GM19452 (cell line): ENCODE results near the gene CNTNAP2.

Source experiments
- ATAC-seq: cut with Tn5 transposase; IDR thresholded peaks from one replicate; pipeline ENCODE4 v1.9.1; 2021; ENCODE audit not compliant: unreplicated experiment

CNTNAP2 gene

DNA sequence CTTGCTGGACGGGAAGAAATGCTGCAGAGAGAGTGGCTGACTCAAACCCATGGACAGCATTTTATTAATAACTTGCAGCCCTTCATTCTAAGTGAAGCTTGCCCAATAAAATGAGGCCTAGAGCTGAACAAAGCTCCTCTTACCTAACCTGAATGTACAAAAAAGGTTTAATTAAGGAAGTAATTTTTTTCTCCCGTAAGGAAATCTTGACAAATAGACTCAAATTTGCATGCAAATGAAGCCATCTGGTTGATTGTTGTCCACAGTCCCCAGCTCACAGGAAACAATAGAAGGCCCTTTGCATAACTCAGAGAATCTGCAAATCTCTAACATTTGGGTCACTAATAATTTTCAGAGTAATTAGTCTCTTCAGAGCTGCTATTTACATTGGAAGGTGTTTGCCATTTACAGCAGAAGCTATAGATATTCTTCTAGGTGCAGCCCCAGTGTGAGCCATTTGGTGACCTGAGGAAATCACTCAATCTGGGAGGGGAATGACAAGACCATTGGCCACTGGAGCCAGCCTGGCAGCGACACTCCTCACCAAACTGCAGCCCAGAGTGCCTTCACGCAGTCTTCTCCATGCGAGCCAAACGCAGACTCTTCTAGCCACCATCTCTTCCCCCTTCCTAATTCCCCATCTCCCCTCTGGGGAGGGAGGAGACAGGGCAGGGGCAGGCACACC is 1991.0 kb downstream of the CNTNAP2 start:
- no peak for ATAC-seq

DNA sequence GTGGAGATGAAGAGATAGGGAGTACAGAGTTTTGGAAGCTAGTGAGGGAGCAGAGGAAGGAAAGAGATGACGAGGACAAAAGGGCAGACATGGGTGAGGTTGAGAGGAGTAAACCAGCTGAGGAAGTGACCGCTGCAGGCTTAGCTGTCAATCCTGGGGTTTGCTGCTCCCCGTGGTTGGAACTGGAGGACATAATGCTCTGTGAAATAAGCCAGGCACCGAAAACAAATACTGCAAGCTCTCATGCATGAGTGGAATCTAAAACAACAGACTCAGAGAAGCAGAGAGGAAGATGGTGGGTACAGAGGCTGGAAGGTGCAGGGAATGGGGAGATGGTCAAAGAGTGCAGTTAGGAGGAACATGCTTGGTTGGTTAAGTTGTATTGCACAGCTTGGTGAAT is 1991.8 kb downstream of the CNTNAP2 start:
- ATAC-seq: no peak

DNA sequence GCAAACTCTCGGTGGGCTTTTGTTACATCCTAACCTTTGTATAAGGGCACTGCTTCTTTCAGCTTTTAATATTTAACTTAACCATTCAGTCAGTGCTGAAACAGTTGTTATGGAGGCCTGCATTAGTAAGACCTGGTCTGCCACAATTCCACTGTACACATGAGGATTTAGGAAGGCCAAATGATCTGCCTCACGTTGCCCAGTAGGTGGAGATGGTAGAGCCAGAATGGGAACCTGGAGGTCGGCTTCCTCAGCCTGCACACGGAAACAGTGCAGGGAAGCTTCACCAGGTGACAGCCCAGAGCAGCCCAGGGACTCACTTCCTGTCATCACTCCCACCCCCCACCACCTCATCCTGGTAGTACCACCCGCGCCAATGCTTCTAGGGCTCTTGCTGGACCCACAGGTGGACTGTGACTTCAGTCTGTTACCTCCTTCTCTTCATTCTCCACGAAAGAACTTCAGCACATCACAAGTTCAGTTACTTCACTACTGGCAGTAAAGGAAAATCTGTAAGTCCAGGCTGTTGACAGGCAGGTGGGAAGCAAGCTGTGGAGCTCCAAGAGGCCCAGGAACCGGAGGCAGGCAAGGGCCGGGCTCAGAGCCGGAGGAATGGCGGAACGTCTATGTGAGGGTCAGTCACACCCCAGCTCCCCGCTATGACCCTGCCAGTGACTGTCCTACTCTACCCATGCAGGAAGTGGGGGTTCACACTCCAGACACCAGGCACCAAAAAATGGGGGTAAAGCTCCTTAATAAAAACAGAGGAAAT is 1993.7 kb downstream of the CNTNAP2 start:
- ATAC-seq: no peak

DNA sequence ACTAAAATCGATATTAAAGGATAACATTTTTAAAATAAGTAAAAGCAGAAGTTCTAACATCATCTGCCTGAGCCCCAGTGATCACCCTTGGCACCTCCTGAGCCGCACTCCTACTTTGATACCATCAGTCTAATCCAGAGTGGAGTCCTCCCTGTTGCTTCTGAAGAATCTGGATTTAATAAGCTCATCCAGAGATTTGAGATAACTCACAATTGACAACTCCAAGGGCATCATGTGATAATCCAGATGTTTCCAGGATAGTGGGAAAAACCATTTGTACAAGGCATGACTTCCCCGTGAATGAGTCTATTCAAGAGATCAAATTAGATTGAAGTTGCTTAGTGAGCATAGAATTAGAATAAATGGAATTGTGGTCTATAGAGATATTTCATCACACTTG is 1998.2 kb downstream of the CNTNAP2 start:
- no peak for ATAC-seq

DNA sequence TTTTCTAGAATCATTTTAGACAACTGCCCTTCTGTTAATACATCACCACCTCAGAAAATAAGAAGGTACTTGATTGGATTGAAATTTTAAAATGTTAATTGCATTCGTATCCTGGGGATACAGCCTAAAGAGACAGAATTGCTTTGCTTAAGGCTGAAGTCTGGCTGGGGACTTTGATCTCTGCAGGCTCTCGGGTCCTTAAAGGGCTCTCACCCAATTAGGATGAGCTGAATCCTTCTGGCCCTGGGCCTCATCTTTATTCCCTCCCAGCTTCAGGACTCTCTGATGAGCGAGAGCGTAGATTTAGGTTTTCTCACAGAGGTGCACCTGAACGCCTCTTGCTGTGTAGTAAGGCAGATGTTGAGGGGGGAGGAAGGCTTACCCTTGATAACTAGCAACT is 1998.7 kb downstream of the CNTNAP2 start:
- ATAC-seq: no peak

DNA sequence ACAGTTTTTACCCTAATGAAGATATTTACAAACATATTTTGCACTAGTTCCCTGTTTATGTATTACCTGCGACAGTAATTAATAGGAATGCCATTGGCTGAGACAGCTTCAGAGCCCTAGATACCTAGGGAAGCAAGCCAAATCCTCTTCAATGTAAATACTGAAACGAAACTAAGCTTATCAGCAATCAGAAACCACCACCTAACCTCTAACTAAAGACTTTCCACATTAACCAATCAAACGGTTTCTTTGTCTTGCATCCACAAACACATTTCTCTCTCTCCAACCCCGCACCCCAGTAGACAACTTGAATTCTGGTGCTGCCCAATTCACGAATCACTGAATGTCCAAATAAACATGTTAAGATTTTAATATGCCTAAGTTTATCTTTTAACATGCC is 1999.6 kb downstream of the CNTNAP2 start:
- ATAC-seq: no peak

DNA sequence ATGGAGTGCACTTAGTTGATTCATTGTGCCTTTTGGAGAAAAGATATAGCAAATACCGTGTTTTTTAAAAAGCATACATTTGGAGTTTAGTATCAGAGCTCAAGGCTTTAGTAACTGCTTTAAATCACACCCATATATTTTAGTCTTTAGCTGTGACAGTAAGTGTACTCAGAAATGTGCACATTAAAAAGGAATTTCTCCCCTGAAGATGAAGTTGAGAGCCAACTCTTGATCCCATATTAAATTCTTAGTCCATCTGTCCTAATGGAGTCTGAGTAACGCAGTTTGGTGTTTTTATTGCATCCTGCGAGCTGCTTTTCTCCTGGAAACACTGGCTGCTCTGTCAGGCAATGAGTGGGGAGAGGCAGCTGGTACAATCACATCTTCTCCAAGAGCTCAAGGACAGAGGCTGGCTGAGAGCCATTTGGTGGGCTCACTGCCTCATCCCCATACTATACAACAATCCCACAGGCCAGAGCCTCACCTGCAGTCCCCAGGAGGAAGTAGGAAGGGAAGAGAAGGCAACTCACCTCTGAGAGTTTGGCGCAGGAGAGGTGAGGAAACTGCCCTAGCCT is 2000.3 kb downstream of the CNTNAP2 start:
- no peak for ATAC-seq

DNA sequence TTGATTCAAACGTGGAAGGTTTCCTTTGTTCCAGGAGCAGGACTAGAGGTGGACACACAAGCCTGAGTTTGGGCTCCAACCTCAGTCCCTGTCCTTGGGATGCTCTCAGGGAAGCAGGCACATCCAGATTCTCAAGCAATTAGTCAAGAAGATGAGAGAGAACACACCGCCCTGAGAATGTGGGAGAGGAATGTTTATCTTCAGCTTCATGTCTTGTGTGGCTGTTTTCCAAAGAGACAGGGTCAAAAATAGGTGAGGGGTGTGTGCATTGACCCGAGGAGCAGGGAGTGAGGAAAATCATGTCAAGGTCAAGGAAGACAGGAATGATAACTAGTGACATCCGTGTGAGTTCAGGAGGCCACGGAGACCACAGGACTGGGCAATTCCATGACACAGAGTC is 2001.8 kb downstream of the CNTNAP2 start:
- ATAC-seq: no peak

DNA sequence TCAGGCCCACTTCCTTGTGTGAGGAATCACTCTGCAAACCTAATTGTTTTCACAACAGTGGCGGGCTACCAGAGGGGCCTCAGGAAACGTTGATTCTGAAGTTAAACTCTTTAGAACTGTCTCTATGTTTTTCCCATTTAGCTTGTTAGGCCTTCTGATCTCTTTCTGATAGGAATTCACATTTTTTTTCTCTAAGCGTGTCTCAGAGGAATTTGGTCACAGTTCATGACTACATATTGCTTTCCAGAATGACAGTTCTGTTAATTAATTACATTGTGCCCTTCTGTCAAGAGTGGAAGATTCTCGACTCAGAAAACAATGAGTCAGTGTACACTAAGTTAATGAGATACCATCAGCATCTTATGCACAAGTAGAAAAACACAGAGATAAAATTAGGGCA is 2004.8 kb downstream of the CNTNAP2 start:
- no peak for ATAC-seq

DNA sequence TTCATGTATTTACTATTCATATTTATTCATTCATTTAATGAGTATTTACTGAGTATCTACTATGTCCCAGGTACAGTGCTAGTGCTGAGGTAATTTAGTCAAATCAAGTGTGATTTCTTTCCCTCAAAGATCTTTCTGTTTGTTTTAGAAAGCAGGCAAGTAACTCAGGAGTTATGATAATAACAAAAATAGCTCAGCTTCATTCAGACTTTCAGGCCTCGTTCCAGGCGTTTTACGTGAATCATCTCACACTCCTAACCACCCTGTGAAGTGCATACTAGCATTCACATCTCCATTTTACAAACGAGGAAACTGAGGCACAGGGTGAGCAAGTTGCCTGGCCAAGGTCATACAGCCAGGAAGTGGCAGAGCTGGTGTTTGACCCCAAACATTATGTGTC is 2005.2 kb downstream of the CNTNAP2 start:
- ATAC-seq: no peak

DNA sequence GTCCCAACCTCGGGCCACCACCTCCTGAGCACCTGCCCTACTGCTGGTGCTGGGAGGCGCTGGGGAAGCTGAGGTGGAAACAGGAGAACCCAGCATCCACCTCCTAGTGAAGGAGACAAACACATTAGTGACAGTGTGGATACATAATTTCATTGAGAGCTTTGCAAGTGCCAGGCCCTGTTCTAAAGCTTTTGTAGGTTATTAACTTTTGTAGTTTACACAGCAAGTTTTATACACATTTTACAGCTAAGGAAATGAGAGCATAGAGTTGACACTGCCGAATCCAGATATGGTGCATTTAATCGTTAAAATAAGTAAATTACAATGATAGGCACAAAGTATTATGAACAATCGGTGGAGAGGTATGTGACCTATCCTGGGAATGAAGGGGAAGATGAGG is 2007.9 kb downstream of the CNTNAP2 start:
- no peak for ATAC-seq

DNA sequence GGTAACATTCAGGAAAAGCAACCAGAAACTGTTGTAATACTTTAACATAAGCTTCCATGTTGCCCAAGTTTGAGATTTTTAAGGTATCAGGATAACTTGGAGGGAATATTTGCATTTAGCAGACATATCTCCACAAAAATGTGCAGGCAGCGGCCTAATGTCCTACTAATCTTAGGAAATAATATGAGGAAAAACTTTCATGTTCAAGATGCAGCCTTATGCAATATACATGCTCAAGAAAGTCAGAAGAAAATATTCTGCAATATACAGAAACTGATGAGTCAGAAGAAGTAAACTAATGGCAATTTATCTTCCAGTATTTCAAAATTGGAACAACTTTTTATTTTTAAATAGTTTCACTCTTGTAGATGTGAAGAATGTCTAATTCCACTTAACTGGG is 2010.8 kb downstream of the CNTNAP2 start:
- ATAC-seq: no peak

DNA sequence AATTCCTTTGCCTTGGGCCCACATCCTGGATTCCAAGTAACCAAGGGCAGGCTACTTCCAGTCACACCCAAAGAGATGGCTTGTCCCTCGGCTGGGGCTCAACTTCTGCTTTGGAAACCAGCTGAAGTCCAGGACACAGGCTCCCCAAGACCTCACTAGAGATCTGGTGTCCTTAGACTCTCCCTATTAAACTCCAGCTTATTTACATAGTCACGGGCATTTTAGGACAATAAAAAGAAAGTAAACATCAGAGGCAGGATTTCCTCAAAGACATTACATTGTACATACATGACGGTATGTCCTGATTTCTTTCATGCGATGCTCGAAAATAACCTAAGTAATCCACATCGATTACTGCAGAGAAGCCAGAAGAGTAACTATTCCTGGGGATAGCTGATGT is 2012.4 kb downstream of the CNTNAP2 start:
- ATAC-seq: no peak

DNA sequence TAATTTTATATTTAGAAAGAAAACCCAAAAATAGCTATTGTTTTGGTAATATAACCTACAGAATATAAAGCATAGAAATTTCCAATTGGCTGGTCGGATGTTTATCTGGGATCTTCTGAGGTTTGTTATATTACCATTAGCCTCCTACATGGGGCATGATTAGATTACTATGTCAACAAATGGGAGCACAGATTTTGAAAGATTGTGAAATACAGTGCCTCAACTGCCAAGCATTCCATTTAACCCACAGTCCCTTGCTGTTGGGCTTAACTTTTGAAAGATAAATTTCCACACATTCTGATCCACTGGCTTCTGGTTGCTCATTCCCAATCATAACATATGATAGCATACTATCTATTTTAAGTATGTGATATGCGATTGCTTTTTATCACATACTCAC is 2018.5 kb downstream of the CNTNAP2 start:
- no peak for ATAC-seq

DNA sequence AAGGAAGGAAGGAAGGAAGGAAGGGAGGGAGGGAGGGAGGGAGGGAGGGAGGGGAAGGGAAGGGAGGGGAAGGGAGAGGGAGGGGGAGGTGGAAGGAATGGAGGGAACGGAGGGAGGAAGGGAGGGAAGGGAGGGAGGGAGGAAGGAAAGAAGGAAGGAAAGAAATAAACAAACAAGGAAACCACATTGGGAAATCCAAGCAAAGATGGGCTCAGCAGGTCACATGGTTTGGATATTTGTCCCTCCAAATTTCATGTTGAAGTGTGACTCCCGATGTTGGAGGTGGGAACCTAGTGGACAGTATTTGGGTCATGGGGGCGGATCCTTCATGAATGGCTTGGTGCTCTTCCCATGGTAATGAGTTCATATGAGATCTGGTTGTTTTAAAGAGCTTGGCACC is 2019.4 kb downstream of the CNTNAP2 start:
- ATAC-seq: no peak

DNA sequence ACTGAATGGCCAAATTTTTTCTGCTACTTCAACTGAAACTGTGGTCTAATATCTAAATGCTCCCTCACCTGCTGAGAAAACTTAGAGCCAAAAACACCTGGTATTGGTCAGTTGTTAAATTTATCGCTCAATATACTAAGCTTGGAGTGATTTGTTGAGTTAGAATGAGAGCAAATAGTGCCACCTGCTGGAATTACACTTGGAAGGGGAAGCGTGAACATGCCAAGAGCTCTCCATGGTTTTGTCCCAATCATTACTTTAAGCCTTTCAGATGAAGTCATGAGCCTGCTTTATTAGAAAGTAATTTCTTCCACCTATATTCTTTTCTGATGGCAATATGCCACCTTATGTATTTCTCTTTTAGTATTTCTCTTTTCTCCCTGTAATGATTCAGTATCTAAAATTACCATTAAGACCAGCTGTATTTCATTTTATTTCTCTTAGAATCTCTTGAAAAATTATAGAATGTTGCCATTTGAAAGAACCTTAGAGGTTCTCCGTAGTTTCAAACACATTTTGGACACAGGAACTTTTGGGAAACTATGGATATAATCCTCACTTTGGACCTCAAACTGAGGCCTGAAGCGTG is 2026.2 kb downstream of the CNTNAP2 start:
- no peak for ATAC-seq

DNA sequence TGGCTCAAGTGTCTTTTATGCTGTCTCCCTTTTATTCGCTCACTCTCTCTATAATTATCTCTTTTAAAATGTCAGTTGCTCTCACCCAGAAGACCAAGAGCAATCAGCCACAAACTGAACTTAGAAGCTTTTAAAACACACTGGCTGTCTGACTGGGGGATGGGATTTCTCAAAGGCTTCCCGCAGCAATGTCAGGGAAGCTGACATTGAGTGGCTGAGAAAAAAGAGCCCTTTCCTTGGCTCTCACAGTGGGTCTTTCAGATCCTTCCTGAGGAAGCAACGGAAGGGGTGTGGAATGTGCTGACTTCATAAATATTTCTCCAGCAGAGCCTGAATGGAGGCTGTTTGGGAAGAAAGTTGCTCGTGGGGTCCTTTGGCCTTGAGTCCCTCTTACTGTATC is 2028.2 kb downstream of the CNTNAP2 start:
- no peak for ATAC-seq

DNA sequence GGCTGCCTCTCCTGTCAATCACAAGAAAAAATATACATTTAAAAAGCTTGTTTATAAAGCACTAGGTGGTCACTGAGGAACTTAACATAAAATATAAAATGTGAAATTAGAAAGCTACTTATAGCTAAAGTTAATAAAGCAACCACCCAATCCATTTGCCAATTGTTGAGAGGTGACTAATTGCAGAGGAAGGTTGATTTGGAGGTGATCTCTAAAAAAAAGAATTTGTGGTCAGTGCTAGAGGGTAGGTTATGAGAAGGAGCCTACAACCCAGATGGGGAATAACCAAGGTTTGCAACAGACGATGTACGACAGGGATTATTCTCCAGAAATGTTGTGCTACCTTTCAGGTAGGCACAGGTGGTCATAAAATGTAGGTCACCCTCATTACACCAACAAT is 2029.7 kb downstream of the CNTNAP2 start:
- ATAC-seq: no peak

DNA sequence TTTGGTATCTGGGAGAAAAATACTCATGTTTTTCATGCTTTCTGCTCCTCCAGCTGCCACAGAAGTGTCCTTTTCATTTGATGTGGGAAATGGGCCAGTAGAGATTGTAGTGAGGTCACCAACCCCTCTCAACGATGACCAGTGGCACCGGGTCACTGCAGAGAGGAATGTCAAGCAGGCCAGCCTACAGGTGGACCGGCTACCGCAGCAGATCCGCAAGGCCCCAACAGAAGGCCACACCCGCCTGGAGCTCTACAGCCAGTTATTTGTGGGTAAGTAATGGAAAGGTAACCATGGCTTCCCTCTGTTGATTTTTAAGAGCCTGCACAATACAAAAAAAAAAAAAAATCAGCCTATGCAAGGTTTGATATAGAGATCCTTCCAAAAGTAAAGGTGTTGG is 2030.8 kb downstream of the CNTNAP2 start:
- no peak for ATAC-seq

DNA sequence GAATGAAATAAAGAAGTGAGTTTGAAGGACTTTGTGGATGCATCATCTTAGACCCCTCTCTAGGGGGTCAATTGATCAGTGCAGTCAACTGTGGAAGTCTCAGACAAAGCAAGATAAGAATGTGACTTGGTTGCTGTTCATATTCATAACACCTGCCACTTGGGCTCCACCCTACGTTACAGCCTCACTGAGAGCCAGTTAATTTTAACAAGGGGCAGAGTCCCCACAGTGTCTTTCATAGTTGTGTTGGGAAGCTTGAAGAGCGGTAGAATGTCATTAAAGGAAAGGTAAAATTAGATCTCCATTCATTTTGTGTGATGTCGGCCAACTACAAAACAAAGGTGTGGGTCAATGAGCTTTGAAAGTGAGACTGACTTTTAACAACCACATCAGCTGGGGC is 2031.9 kb downstream of the CNTNAP2 start:
- no peak for ATAC-seq

DNA sequence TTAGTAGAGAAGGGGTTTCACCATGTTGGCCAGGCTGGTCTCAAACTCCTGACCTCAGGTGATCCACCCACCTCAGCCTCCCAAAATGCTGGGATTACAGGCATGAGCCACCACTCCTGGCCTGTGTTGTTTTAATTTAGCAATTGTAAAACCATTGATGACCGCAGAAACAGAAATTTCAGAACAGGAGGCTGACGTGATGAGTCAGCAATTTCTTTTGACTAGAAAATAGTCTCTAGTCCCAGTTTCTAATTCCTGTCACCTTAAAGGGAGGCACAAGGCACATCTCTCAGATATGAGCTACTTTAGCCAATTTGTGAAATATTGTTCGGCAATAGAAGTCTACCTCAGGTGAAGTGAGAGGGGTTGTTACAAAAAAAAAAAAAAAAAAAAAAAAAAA is 2033.1 kb downstream of the CNTNAP2 start:
- ATAC-seq: no peak

DNA sequence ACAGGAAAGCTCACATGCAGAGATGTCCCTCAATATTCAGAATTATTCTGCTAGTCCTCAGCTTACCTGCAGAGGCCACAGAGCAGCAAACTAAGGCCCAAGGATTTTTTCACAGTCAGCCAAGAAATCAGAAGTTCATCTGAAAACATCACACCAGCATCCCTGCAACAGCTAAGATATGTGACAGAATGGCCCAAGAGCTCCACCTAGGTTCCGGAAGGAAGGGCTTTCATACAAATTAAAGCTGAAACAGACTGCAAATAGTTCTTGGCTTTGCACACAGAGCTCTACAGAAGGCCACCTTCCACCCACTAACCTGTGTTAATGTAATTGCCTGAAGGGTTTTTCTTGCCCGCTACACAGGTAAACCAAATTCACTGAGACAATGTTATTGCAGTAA is 2035.2 kb downstream of the CNTNAP2 start:
- ATAC-seq: no peak
